ENCODE results near the gene CMC2.

GRCh38 chr16:80971819-80972218 is 34.9 kb downstream of the CMC2 start:
- no peak for TF ChIP-seq TAF1 (IDR thresholded peaks at IDR 0.05; ENCODE audit: borderline replicate concordance, low read depth, low read length)
- TF ChIP-seq HDGF (IDR thresholded peaks at IDR 0.05) = no peak
- TF ChIP-seq CTCF (IDR thresholded peaks at IDR 0.05 in 2 of 3, conservative IDR thresholded peaks at IDR 0.05 in 1 of 3; ENCODE audit: control insufficient read depth in 2 of 3, extremely low read depth in 1 of 3, insufficient read depth in 1 of 3, low read depth in 3 of 3, low read length in 3 of 3) = no peak
- TF ChIP-seq MYC (IDR thresholded peaks at IDR 0.05; ENCODE audit: insufficient read depth, insufficient read length, insufficient replicate concordance, low read length, severe bottlenecking) = no peak
- TF ChIP-seq BRCA1 (IDR thresholded peaks at IDR 0.05; ENCODE audit: low read depth, low read length) = no peak
- no peak for TF ChIP-seq MEF2A (IDR thresholded peaks at IDR 0.05; ENCODE audit: insufficient read depth, low read depth, low read length)
- no peak for TF ChIP-seq SREBF1 (IDR thresholded peaks at IDR 0.05; ENCODE audit: low read length)
- no peak for TF ChIP-seq TCF12 (IDR thresholded peaks at IDR 0.05; ENCODE audit: low read depth, low read length)
- TF ChIP-seq POLR2AphosphoS5 (IDR thresholded peaks at IDR 0.05; ENCODE audit: low read length) = no peak
- no peak for TF ChIP-seq SPI1 (IDR thresholded peaks at IDR 0.05; ENCODE audit: borderline replicate concordance, insufficient read depth, low read depth, low read length)
- no peak for TF ChIP-seq CBX3 (IDR thresholded peaks at IDR 0.05; ENCODE audit: borderline replicate concordance, low read depth)

Data from GM12878 (cell line).